ENCODE results near the gene ZC3H14.

Gene ZC3H14

DNA sequence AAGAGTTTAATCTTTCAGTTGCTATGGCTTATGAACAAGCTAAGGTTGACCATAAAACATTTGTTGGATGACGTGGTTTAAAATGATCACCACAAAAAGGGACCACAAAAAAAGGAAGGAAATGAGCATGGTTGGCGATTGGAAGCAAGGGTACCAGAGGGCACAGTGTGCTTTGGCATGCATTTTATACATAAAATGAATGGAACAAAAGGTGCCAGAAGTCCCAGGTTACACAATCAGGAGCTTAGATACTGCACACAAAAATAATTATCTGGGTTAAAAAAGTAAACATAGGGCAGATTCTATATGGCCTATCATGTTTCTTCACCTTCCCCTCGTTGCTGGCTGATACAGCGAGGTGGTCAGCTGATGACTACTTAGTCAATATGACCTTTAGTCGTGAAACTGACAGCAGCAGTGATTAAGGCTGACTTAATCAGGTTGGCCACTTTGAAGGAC is 50.7 kb downstream of the ZC3H14 start:
- no peak for DNase-seq

DNA sequence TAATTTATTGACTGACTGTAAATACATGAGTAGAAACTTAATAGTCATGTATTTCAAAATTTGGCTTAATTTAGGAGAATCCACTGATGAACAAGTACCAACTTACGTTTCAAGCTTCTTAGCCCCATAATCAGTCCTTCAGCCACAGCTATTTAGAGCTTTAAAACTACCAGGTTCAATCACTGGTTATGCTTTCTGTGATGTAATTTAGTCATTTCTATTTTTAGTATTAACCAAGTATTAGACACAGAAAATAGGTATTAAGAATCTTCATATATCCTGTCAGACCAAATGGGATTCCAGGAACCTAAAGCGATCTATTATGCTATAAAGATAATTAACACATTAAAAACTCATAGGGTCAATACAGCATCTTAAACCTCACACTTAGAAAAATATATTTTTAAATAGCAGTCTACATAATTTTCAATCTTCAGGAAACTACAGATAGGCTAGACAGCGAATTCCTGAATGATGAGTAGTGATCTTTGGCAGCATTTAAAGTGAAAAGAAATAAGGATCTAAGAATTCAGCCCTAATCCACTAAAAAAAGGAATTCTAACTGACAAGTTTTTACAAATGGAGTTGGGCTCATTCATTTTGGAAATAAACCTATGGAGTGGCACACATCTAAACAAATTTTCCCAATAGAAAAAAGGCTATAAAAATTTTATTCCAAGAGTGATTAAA is 51.5 kb downstream of the ZC3H14 start:
- DNase-seq, result no peak

- no peak for DNase-seq
Measured at GRCh38 chr14:88616697-88617096, 53.9 kb downstream of the ZC3H14 start.

GRCh38 chr14:88617479-88617878 is 54.6 kb downstream of the ZC3H14 start:
- no peak for DNase-seq

DNA sequence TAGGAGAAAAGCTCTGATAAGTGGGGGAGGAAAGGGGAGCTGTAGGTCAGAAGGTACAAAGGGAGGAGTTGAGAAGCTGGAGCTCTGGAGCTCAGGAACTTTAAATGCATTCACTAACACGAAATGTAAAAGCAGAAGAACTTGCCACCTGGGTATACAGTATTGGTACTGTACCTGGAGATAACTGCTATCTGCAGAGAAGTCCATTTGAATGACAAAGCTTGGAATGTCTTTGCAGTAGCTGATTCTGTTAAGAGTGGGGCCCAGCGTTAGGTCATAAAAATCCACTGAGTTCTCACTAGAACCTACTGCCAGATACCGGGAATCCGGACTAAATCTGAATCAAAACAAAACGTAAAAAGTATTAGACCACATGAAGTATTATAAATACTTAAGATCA is 55.6 kb downstream of the ZC3H14 start:
- DNase-seq, result no peak

DNA sequence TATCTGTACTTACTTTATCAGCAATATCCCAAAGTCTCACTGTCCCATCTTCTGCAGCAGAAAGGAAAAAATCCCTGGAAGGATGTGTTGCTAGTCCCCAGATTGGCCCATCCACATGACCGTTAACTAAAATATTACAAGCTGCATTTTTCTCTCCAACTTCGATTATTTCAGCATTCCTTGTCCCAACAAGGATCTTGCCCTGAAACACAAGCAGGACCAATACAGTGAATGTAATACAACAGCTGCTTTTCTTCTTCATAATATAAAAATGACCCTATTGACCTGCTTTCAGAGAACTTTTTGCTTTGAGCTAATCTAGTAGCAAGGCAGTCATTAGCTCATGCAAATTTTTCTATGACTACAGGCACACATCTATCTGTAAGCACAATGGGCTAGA is 58.3 kb downstream of the ZC3H14 start:
- DNase-seq, result no peak

DNA sequence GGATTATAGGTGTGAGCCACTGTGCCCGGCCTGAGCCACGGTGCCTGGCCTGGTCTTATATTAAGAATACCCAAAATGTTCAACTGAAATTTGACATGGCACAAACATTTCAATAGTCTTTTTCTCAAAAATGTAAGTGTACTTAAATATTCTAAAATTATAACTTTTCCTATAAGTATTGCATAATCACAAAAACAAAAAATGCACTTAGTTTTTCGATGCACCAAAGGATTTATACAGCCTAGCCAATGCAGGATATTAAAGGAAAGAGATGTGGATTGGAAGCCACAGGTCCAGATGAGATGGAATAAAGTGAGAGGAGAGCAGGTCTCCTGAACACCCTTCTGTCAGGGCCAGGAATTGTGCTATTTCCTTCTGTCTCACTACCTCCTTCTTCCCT is 62.8 kb downstream of the ZC3H14 start:
- DNase-seq, result no peak

DNA sequence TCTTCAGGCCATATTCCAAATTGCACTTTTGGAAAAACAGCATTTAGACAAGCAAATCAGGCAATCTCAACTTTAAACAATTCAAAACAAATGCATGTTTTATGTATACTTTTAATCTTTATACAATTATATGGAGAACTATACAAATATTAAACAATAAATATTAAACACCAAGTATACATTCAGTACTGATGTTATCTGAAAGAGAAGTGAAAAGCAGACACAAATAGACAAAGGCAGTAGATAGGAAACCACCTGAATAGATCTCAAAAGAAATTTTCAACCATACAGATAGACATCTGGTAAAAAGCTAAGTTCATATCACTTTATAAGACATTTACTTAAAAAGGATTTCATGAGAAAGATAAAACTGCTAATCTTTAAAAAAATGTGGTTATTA is 65.2 kb downstream of the ZC3H14 start:
- no peak for DNase-seq

- DNase-seq, result no peak
Measured at GRCh38 chr14:88628462-88628861, 65.6 kb downstream of the ZC3H14 start.

DNA sequence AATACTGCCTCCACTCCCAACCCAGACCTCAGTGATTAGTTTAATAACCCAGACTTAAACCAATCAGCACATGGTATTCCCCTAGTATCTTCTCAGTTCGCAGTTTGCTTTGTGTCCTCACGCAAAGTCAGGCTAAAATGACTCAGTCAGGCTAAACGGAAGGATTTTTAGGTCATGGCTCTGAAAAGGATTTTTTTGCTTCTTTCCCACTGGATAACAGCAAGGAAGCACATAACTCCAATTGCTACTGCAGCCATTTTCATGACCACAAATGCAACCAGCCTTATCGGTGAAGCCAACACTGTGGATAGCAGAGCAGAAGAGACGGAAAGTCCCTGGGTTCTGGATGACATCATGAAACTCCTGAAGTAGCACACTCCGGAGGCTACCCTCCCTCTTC is 67.7 kb downstream of the ZC3H14 start:
- DNase-seq, result no peak

DNA sequence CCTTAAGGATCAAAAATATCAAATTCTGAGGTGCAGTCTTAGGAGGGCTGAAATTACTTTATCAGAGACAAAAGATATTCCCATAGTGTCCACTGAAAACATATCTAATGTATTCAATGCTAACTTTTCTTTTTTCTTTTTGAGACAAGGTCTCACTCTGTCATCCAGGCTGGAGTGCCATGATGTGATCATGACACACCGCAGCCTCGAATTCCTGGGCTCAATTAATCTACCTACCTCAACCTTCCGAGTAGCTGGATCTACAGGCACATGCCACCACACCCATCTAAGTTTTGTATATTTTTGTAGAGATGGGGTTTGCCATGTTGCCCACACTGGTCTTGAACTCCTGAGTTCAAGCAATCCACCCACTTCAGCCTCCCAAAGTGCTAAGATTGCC is 68.3 kb downstream of the ZC3H14 start:
- no peak for DNase-seq

DNA sequence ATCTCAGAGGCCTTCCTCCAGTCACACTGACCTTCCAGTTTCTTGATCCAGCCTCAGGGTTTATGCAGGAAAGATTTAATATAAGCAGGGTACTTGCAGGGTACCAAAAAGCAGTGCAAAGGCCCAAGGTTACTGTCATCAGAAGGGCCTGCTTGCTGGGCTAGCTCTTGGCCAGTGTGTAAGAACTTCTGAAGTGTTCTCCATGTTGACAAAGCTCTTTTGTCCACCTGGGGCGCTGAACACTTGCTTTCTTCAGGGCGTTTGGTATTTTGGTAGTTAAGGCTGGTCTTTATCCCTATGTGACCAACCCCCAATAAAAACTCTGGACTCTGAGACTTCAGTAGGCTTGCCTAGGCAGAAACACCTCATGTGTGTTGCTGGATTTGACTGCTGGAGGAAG is 69.7 kb downstream of the ZC3H14 start:
- no peak for DNase-seq

- no peak for DNase-seq
Measured at GRCh38 chr14:88639221-88639620, 76.4 kb downstream of the ZC3H14 start.

- DNase-seq, result no peak
Measured at GRCh38 chr14:88660056-88660455, 97.2 kb downstream of the ZC3H14 start.

DNA sequence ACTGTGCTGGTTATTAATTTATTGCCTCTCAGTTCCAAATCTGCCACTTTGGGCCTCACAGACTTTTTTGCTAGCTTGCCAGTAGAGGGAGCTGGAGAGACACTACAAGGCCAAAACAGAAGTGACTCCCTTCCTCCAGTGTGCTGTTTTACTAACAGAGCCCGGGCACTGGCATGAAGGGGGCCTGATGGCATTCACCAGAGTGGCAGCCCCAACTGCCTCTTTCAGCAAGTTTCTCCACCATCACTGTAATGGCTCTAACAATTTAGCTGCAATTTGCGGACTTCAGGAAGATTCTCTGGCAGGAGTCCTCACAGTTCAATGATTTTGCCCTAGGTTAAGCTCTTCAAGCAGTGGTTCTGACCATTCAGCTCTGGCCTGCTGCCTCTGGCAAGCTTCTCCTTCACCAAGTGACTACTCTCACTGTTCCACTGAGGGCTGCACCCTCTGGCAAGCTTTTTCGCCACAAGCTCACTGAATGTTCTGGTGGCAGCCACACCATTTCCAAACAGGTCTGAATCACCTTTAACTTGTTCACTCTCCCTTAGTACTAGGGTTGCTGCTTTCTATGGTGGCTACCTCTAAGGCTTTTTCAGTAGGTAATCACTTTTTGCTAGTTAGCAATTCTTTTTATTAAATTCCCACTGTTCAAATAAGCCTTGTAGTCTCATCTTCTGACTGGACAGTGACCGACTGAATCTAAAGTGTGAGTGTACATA is 104.9 kb downstream of the ZC3H14 start:
- DNase-seq, result peak; percentile 38

GRCh38 chr14:88668448-88669116 is 105.7 kb downstream of the ZC3H14 start:
- DNase-seq, result no peak

- DNase-seq, result no peak
Measured at GRCh38 chr14:88669346-88669745, 106.5 kb downstream of the ZC3H14 start.
